Astrocyte of the cerebellum (primary cell): ENCODE results near the gene ZIC4.
A peak's percentile ranks its signal among the peaks of the same experiment; 100 is the strongest.

Experiments used
- DNase-seq: peaks from one replicate; pipeline ENCODE4 v3.0.0-alpha.2; 2011; ENCODE audit warnings: low read depth
- H3K4me3 ChIP-seq: 2 replicates; pipeline ENCODE4 v1.5.1; 2011; ENCODE audit warnings: mild to moderate bottlenecking, low read depth, low read length, moderate library complexity
- in situ Hi-C: cut with HindIII; loops from 2 replicates; pipeline ENCODE4 v1.10.0; 2017; ENCODE audit warnings: low sequenced_read_pairs
- TF ChIP-seq, protein P1 (sequence below): IDR thresholded peaks from 2 replicates; pipeline ENCODE4 v1.5.1; 2012; ENCODE audit warnings: low read length, low read depth, moderate library complexity, mild to moderate bottlenecking; ENCODE audit errors: missing control alignments

Gene ZIC4

DNA sequence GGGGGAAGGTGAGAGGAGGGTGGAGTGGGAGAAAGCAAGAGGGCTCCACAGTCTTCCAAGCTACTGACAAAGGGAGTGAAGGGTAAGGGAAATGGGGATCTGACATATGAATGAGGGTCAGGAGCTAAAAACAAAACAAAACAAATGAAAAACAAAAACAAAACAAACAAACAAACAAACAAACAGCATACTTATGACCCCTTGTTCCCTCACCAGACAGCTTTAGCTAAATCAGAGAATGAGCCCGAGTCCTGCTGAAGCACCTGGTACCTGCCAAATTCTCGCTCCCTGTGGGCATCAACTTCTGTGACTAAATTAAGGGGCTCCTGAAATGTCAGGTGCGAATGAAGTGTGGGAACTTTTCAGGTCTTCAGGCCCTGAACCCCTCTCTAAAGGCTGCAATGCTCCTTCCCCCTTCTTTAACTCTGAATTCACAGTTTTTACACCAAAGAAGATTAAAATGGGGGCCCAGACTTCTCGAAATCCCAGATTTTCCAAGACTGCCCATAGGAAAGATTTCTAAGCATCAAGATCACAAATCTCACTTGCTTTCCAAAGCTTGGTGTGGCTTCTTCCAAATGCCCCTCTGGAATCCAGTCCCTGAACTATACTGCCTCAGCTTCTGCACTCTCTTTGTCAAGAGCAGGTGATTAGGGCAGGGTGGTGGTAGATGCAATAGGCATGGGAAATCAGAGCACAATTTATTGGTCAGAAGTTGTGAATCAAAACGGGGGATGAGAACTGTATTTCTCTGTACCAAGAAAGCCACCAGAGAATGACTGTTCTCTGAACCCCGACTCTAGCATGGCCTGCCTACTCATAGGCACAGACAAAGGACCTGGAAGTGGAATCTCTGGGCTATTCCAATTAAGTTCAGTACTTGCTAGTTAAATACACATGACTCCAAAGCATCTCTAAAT, 40.9 kb downstream of the ZIC4 start:
- TF ChIP-seq, protein P1, sequence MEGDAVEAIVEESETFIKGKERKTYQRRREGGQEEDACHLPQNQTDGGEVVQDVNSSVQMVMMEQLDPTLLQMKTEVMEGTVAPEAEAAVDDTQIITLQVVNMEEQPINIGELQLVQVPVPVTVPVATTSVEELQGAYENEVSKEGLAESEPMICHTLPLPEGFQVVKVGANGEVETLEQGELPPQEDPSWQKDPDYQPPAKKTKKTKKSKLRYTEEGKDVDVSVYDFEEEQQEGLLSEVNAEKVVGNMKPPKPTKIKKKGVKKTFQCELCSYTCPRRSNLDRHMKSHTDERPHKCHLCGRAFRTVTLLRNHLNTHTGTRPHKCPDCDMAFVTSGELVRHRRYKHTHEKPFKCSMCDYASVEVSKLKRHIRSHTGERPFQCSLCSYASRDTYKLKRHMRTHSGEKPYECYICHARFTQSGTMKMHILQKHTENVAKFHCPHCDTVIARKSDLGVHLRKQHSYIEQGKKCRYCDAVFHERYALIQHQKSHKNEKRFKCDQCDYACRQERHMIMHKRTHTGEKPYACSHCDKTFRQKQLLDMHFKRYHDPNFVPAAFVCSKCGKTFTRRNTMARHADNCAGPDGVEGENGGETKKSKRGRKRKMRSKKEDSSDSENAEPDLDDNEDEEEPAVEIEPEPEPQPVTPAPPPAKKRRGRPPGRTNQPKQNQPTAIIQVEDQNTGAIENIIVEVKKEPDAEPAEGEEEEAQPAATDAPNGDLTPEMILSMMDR, result no peak
- H3K4me3 ChIP-seq, result no peak overlapping the region
- in situ Hi-C loops, result no loop called here
- no peak for DNase-seq

- DNase-seq, result no peak
- H3K4me3 ChIP-seq, result no peak overlapping the region
- in situ Hi-C loops, result no loop called here
- TF ChIP-seq, protein P1, result no peak
Observed at GRCh38 chr3:147364771-147365170, 41.6 kb downstream of the ZIC4 start.

DNA sequence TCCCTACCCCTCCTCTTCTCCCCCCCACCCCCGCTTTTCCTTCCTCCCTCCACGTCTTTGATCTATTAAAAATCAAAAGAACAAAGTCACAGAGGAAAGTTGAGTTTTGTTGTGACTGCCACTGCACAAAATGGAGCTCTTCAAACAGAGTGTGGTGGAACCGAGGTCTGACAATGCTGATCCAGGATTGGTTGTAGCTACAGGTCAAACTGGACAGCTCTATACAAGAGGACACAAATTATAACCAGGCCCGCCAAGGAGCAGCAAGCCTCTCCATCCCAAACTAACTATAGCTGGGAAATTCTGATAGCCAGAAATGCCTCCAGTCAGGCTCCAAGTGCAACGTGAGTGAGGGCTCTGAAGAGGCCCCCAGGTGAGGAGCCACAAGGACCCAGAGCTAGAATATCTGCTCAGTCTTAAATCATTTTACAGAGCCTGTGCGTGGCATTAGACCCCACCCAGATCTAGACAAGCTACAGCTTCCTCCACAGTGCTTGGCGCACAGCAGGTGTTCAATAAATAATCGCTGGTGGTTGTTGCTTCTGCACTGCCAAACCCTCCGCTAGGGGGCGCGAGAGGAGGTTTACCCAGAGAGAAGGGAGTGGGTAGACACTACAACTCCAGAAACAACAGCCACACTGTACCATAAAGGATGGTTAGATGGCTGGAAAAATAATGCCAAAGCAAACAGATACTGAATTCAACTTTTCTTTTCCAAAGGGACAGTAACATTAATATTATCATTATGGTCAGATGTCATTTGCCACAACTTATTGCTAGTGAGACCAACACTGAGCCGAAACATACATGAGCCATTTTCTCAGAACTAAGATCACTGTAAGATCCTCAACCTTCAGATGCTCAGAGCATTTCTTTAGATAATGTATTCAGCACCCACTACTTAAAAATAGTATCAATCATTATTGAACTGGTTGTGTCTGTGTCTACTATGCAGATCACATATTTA, 44.6 kb downstream of the ZIC4 start:
- in situ Hi-C loops, result no loop called here
- TF ChIP-seq, protein P1, result peak; percentile 69
- DNase-seq, result no peak
- peak overlapping the region; percentile 13 for H3K4me3 ChIP-seq

GRCh38 chr3:147360646-147361453, 45.5 kb downstream of the ZIC4 start:
- peak overlapping the region; percentile 13 for H3K4me3 ChIP-seq
- TF ChIP-seq, protein P1, result no peak
- no peak for DNase-seq
- in situ Hi-C loops, result no loop called here

DNA sequence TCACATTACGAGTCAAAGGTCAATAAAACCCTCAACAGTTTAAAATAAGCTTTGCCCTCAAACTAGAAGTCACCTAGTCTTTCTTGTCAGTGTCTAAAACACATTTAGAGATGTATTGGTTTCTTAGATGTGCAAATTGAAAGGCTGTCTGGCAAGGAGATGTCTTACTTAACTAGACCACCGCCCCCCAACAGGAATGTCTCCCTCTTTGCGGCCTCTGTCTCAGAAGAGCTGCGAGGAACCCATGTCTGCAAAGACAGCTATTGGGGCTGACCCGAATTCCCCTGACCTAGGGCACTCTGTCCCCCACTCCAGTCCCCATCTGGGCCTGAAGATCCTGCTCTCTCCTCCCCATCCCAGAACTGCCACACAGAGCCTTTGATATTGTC, 46.3 kb downstream of the ZIC4 start:
- H3K4me3 ChIP-seq, result no peak overlapping the region
- in situ Hi-C loops, result no loop called here
- TF ChIP-seq, protein P1, result no peak
- no peak for DNase-seq
